Measurements from ENCODE around the gene NUDT3.
"Not testable (repeated sequence)": the region's sequence is repeated elsewhere in the genome, so short reads cannot be mapped to it uniquely, and the experiment has no call there.

GRCh38 chr6:34363681-34364075, 28.8 kb downstream of the NUDT3 start:
- not testable (repeated sequence) for TF ChIP-seq CTCF (IDR thresholded peaks at IDR 0.05); MEF2A (IDR thresholded peaks at IDR 0.05; ENCODE audit: borderline replicate concordance, low read depth); RAD21 (IDR thresholded peaks at IDR 0.05; ENCODE audit: low read length); FOXJ3 (CRISPR knock-in tag; IDR thresholded peaks at IDR 0.05); MAX (IDR thresholded peaks at IDR 0.05; ENCODE audit: low read depth); YY1 (IDR thresholded peaks at IDR 0.05; ENCODE audit: low read depth); TEAD4 (IDR thresholded peaks at IDR 0.05; ENCODE audit: borderline replicate concordance, insufficient read depth); PBX3 (IDR thresholded peaks at IDR 0.05); ZBTB33 (IDR thresholded peaks at IDR 0.05; ENCODE audit: borderline replicate concordance, low read depth); SIN3A (IDR thresholded peaks at IDR 0.05; ENCODE audit: borderline replicate concordance, low read depth, low read length)
